RWPE2 (cell line): ENCODE results near the gene CTNND2.

Experiments
- ATAC-seq: fragments of 200-7000 bp; cut with Tn5 transposase; 3 replicates; pipeline ENCODE4 v1.9.1; 2021; ENCODE audit warnings: low read depth
- DNase-seq: peaks from one replicate; pipeline ENCODE4 v3.0.0-alpha.2; 2020; ENCODE audit warnings: low spot score
- H3K27ac ChIP-seq: fragments of 450-650 bp; 2 replicates; pipeline ENCODE4 v1.5.1; 2017; ENCODE audit warnings: mild to moderate bottlenecking; ENCODE audit not compliant: poor library complexity, severe bottlenecking
- H3K27me3 ChIP-seq: fragments of 250-450 bp; sonication (Bioruptor Pico); 2 replicates; pipeline ENCODE4 v1.5.1; 2021; ENCODE audit warnings: mild to moderate bottlenecking, moderate library complexity; ENCODE audit not compliant: insufficient read depth, poor library complexity, severe bottlenecking
- H3K36me3 ChIP-seq: fragments of 250-450 bp; sonication (Bioruptor Pico); 2 replicates; pipeline ENCODE4 v1.5.1; 2020; ENCODE audit warnings: low read depth, mild to moderate bottlenecking, moderate library complexity
- H3K4me1 ChIP-seq: fragments of 250-450 bp; sonication (Bioruptor Pico); 2 replicates; pipeline ENCODE4 v1.5.1; 2021; ENCODE audit warnings: mild to moderate bottlenecking, moderate library complexity; ENCODE audit not compliant: insufficient read depth, poor library complexity, severe bottlenecking
- H3K4me3 ChIP-seq: fragments of 250-450 bp; sonication (Bioruptor Pico); 2 replicates; pipeline ENCODE4 v1.5.1; 2021; ENCODE audit warnings: mild to moderate bottlenecking, moderate library complexity; ENCODE audit not compliant: severe bottlenecking
- H3K9me3 ChIP-seq: fragments of 250-450 bp; sonication (Bioruptor Pico); 2 replicates; pipeline ENCODE4 v1.5.1; 2021; ENCODE audit warnings: mild to moderate bottlenecking, moderate library complexity; ENCODE audit not compliant: severe bottlenecking
- CTCF ChIP-seq: fragments of 450-650 bp; IDR thresholded peaks from one replicate; pipeline ENCODE4 v1.5.1; 2017; ENCODE audit warnings: mild to moderate bottlenecking, moderate library complexity; ENCODE audit not compliant: poor library complexity, severe bottlenecking

The CTNND2 gene

GRCh38 chr5:11520241-11520930 is 383.9 kb downstream of the CTNND2 start:
- DNase-seq (no peak), ATAC-seq (no peak)
- Histone ChIP-seq H3K36me3 (no peaks in the 10 kb centered on the region), H3K27ac (no peak overlapping the region), H3K27me3 (peaks cover 12% of the 10 kb centered on the region), H3K9me3 (no peaks in the 10 kb centered on the region), H3K4me1 (no peaks in the 10 kb centered on the region), H3K4me3 (no peak overlapping the region)
- TF ChIP-seq CTCF, result no peak

- Histone ChIP-seq H3K27me3 (peaks cover 15% of the 10 kb centered on the region), H3K4me3 (no peak overlapping the region), H3K36me3 (no peaks in the 10 kb centered on the region), H3K4me1 (no peaks in the 10 kb centered on the region), H3K9me3 (no peaks in the 10 kb centered on the region), H3K27ac (no peak overlapping the region)
- no peak for TF ChIP-seq CTCF
- DNase-seq (no peak), ATAC-seq (no peak)
Measured at GRCh38 chr5:11519236-11519635, 385.0 kb downstream of the CTNND2 start.

- Histone ChIP-seq H3K27me3 (peaks cover 15% of the 10 kb centered on the region), H3K9me3 (no peaks in the 10 kb centered on the region), H3K4me1 (no peaks in the 10 kb centered on the region), H3K27ac (no peak overlapping the region), H3K4me3 (no peak overlapping the region), H3K36me3 (no peaks in the 10 kb centered on the region)
- DNase-seq (no peak), ATAC-seq (no peak)
- no peak for TF ChIP-seq CTCF
Measured at GRCh38 chr5:11518676-11519075, 385.6 kb downstream of the CTNND2 start.

DNA sequence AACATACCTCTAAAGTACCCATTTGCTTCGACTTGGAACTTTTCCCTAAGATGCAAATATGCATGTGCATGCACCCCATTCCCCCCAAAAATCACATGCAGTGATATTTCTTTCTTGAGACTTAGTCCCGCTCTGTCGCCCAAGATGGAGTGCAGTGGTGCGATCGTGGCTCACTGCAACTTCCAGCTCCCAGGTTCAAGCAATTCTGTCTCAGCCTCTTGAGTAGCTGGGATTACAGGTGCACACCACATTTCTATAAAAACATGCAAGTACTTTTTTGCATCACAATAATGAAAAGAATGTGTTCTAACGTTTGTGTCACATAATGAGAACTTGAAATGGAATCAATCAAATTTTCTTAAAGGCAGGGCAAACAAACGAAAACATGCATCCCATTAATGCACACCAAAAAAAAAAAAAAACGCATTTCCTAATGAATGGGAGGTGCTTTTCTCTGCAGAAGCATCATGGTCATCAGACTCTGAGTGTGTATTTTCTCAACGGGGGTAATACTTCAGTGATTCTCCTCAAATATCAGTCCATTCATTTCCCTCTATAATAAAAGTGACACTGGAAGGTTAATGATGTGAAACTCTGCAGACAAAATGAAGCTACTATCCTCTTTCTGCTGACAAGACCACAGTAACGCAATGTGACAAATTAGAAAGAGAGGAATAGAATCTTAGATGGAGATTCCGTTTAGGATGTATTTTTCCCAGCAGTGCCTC is 389.4 kb downstream of the CTNND2 start:
- Histone ChIP-seq H3K27ac (no peak overlapping the region), H3K4me1 (no peaks in the 10 kb centered on the region), H3K4me3 (no peak overlapping the region), H3K9me3 (no peaks in the 10 kb centered on the region), H3K36me3 (no peaks in the 10 kb centered on the region), H3K27me3 (peaks cover 27% of the 10 kb centered on the region)
- DNase-seq (no peak), ATAC-seq (no peak)
- TF ChIP-seq CTCF, result no peak

GRCh38 chr5:11511878-11512277 is 392.4 kb downstream of the CTNND2 start:
- no peak overlapping the region for H3K4me3 ChIP-seq
- no peak for DNase-seq
- no peak for TF ChIP-seq CTCF

More at GRCh38 chr5:11511878-11512277, 392.4 kb downstream of the CTNND2 start:
- H3K27ac ChIP-seq, result no peak overlapping the region
- no peak for ATAC-seq
- H3K36me3 ChIP-seq, result no peaks in the 10 kb centered on the region
- H3K9me3 ChIP-seq, result no peaks in the 10 kb centered on the region
- no peaks in the 10 kb centered on the region for H3K4me1 ChIP-seq
- H3K27me3 ChIP-seq, result peaks cover 40% of the 10 kb centered on the region
